HG02943 (cell line): ENCODE measurements around the gene DTD1.
A peak's percentile ranks its signal among the peaks of the same experiment; 100 is the strongest.

ENCODE experiments used
- ATAC-seq: cut with Tn5 transposase; IDR thresholded peaks from one replicate; pipeline ENCODE4 v1.9.1; 2021; ENCODE audit warnings: mild to moderate bottlenecking, low read depth, moderate library complexity; ENCODE audit not compliant: unreplicated experiment

DTD1 gene

DNA sequence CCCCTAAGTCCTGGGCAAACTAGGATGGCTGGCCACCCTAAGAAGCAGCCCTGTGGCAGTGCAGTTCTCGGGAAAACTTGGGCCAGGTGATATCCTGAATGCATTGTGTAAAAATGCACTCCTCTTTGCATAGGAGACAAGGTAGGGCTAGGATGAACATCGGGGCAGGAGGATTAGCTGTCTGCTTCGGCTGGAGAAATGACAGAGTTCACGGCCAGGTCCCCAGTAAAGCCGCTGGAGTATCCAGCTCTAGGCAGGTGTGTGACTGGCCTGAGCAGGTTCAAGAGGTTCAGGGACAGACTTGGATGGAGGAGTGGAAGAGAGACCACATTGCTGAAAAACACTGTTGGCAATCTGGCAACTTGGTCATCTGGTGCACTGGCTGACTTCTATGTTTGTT is 26.4 kb downstream of the DTD1 start:
- no peak for ATAC-seq

DNA sequence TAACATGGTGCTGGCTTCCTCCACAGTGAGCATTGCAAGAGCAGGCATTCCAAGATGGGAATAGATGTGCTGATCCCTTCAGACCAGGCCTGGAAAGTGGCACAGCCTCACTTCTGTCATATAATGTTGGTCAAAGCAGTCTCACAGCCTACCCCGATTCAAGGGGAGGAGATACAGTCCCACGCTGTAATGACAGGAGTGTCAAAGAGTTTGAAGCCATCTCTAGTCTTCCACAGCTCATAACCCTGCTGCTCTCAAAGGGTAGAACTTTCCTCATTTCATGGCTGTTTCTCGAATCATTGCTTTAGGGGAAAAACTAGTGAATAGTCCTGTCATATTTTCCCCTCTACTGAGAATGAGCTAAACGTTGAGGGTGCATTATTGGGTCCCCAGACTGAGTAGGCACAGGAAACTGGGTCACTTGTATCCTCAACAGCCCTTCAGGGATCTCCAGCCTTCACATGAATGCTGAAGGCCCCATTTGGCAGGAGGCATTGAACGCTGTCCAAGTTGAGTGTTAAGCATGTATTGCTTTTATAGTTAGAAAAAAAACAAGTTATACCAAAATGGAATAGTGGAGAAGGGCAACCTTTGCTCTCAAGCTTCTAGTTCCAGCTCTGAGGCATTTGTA is 27.3 kb downstream of the DTD1 start:
- no peak for ATAC-seq

DNA sequence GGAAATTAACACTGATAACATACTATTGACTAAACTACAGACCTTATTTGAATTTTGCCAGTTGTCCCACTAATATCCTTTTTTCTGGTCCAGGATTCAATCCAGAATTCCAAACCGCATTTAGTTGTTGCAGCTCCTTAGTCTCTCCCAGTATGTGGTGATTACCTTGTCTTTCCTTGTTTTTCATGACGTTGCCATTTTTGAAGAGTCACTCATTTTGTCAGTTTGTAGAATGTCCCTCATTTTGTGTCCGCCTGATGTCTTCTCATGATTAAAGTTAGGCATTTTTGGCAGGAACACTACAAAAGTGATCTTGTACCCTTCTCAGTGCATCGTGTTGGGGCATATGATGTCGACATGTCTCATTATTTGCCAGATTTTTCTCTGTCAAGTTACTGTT is 33.1 kb downstream of the DTD1 start:
- ATAC-seq, result no peak

DNA sequence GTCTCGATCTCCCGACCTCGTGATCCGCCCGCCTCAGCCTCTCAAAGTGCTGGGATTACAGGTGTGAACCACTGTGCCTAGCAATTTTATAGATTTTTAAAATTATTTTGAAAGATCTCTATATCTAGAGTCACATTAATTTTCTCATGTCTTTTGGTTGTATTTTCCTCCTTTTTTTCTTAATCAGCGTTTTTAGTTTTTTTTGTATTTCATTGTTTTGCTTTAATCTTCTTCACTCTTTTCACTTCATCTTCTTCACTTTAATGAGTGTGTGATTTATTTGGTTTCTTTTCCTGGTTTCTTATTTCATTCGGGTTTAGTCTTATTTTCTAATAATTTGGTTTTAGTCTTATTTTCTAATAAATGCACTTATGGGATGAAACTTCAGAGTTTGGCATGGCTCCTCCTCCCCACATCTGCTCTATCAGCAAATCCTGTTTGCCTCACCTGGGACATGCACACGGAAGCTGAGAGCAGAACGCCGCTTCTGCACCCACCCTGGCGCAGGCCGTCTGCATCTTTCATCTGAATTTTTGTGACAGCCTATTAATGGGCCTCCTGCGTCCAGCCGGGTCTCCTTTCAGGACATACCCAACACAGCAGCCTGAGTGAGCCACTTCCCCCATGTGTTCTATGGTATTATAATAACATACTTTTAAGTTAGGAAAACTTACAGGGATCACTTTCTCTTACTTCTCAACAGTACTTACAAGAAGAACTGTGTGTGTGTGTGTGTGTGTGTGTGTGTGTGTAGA is 35.5 kb downstream of the DTD1 start:
- ATAC-seq, result no peak

DNA sequence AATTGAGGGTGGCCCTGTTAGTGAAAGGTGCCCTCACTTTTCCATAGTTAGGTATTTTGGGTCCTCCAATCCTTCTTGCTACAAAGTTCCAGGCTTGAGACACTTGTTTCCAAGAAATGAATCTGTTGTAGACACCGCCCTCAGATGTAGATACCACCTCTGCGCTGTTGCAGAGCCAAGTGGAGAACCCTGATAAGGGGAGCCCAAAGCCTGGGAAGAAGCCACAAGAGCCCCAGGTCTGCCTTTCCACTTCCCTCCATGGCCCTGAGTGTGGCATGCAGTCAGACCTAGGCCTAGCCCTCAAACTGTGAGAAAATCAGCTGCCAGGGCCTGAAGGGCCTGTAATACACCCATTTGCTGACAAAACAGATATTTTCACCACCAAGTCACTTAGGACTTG is 37.1 kb downstream of the DTD1 start:
- ATAC-seq, result no peak

DNA sequence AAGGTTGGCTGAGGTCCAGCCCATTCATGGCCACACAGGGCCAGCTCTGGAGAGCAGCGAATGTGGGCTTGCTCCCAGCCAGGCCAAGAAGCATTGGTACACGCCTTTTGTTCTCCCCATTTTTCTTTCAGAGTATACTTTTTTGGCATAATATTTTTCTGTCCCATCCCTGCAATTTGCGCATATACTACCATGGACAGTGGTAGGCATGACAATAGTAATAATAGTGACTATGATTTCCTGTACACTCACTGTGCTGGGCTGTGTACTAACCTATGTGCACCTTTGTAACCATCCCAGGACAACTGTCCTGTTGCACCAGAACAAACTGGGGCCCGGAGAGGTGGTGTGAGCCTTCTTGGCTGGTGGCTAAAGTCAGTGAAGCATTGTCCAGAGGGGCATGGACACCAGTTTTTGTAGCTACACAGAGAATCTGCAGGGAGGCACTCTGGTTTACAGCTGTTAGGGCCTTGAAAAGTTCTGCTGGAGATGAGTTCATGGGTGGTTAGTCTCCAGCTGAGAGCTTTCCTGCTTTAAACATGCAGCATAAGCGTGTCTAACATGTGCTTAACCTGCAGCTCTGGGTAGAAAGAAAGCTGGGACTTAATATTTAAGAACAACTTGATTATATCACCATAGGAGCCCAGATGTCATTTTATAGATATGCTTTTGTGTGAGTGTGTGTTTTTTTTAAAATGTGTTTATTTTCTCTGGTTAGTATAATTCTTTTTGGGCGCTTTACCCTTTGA is 38.2 kb downstream of the DTD1 start:
- ATAC-seq, result no peak

DNA sequence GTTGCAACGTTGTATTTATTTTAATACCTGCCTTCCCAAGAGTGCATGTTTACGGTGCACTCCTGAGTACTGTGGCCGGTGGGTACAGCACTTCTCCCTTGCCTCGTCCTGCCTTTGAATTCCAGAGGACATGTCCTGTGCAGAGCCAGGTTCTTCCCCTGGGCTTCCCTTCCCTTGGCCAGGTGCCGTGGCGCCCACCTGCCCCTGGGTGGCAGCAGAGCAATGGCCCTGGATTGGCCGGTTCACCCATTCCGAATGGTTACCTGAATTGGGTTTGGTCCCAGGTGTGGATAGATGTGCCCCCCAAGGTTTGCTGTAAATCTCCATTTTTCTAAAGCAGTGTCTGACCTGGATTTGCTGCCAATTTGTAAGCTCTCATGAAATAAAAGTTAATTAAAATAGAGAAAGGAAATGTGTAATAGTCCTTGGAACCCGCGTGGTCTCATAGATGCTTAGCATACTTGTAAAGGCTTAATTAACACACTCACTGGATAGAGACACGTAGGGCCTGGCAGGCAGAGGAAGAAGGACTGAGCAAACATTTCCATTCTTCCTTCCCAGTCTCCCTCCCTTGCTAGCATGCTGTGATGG is 40.6 kb downstream of the DTD1 start:
- no peak for ATAC-seq

DNA sequence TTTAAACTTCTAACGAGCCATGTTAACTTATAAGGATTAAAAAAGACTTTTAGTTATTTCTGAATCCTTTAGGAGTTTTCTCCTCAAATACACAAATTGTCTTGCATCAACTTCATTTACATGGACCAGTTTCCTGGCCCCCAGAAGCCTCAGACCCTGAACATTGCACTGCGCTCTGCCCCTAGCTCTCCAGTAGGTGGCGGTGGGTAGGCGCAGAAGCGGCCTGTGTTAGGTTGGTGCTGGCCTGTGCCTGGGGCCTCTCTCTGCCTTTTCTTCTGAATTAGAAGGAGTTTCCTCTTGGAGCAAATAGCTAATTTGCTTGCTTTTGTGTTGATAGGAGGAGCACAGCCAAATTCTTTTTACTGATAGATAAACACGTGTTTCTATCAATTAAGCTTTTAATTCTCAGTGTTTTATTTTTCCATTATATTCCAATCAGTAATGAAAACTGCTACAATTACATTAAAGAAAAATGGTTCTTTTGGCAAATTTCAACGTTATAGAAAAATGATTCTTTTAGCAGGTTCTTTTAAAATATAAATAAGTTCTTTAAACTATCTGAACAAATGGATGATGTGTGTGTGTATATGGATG is 44.4 kb downstream of the DTD1 start:
- ATAC-seq, result peak; percentile 86

DNA sequence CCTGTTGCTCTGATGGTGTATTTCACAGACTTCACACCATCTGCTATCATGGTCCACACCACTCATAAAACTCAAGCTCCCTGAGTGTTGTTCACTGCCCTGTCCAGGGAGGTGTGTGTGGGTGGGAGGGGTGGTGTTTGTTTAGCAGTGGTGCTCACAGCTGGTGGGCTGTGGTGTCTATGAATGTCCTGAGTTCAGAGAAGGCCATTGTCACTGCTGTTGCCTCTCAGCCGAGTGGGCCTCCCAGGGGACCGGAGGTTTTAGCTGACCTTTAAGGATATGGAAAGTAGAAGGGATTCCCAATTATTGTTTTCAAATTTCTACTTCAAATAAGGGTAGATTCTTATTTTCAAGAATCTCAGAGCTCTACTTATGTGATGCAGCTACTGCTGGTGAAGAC is 45.6 kb downstream of the DTD1 start:
- ATAC-seq, result no peak

DNA sequence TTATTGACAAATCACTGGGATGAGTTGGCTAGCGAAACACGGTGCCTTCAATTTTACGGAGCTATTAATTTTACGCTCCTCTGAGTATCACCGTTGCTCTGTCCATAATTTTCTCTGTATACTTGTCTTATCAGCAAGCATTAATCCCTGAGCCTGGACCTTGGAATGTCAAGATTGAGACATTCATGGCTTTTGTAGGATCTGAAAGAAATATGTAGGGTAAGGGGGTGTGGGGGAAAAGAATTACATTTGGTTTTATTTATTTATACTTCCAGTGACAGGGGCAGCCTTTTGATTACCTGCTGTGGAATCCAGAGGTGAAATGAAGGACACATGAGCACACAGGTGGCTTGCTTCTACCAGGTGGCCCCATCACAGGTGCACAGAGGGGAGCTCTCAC is 46.6 kb downstream of the DTD1 start:
- ATAC-seq, result no peak

DNA sequence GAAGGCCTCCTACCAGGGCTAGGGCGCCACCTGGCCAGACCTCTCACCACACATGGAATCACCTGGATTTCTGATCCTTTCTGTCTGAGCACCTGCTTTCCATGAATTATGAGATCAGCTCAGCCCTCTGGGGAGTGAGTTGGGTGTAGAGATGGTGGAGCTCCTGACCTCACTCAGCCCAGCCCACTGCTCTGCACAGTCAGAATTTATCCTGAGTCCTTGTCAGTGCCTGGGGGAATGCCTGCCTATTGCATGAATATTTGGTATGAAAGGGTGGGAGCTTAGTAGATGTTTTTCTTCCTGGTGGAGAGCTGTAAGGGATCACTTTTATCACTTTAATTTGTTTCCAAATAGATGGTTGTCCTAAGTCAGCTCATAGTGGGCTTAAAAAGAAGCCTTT is 47.5 kb downstream of the DTD1 start:
- no peak for ATAC-seq

DNA sequence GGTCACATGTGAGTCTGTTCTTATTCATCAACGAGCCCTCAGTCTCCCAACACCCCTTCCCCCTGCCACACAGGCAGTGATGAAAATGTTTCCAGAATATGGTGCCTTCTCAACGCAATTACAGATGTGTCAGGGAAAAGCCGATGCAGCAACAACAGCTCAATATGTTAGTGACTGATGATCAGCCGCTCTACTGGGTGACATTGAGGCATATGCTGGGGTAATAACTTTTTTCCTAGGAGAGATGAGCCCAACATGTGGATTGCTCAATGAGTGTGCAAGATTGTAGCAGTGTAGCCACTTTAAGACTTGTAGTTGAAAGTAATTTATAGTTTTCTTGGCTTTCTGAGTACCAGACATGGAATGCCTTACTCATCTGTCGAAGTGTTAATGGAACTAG is 49.4 kb downstream of the DTD1 start:
- no peak for ATAC-seq

DNA sequence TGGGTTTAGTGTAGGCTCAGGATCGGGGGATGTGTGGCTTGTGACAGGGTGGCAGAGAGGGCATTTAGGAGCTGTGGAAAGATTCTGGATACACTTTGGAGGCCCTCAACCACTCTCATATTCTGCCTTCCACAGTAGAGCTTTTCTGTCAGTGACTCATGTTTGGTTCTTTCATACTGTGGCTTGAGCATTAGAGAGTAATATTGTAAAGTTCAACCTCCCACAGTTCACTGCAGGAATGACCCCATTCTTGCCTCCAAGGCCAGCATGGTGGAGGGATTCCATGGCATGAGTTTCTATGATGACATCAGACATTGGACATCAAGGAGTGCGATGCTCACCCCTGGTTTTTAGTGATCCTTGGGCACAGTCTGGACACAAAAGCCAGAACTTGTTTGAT is 50.9 kb downstream of the DTD1 start:
- no peak for ATAC-seq

DNA sequence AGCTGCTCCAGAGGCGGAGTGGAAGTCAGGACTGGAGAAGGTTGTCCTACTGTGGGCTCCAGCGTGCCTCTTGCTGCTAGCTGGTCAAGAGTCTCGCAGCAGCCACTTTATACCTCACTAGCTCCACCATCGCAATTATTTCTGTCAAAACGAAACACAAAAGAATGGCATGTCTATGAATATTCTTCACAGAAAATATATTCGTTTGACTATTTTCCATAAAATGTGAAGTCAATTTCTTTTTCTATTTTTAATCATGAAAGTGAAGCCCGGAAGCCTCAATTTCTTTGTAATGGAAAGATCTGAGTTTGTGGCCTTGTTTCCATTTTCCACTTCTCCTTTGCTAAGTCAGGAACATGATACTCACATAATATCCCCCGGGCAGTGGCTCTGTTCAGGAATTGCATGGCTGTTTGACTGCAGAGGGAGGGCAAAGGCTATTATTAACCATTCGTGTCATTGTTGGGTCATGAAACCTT is 51.7 kb downstream of the DTD1 start:
- ATAC-seq, result no peak

DNA sequence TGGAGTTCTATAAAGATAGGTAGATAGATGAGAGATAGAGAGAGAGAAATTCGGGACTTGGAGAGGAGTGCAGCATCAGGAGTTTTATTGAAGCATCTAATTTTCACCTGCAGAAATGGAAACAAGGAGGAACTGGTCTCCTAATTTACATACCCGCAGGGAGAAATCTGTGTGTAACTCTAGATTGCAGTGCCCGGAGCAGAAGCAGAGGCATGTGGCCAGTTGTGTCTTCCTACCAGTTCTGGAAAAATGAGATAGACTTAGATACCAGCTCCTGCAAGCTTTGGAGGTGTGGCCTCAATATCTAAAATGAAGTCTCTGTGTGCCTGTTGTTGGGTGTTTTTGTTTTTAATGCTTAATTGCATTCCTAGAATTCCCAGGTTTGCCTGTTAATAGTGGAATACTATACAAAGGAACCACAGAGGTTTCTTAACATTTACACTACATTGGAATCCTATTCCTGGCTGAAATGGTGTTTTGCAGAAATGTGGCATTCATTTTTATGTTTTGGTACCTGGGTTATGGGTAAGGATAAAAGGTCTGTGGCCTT is 57.4 kb downstream of the DTD1 start:
- ATAC-seq, result no peak

DNA sequence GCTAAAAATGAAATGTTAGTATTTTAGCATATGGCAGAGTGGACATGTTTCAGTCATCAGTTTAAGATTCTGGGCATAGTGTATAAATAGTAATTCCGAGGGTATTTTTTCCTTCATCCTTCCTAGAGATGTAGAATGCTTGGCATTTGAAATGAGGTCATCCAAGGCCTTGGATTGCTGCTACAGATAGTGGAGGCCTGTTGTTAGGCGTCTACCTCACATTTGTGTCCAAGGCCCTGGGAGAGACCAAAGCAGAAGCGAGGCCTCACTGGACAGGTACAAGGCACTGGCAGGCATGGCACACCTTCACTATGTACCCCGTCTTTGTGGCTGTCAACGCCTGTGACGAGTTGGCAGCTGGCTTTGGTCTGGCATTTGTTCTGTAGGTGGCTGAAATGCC is 58.0 kb downstream of the DTD1 start:
- ATAC-seq, result no peak

DNA sequence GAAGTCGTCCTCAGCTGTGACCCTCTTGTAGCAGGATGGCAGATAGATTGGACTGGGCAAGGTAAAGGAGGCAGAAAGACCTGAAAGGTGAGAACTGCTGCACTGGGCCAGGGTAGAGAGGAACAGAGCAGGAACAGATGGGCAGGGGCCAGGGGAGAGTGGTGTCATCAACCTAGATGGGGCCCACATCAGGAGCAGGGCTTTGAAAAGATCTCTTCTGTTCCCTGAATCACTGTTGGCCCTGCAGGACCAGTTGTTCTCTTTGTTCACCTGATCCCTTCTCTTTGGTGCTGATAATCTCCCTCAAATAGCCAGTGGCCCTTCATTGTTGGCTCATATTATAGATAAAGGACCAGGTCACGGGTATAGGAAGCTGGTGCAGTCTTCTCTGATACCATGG is 59.9 kb downstream of the DTD1 start:
- ATAC-seq, result no peak

DNA sequence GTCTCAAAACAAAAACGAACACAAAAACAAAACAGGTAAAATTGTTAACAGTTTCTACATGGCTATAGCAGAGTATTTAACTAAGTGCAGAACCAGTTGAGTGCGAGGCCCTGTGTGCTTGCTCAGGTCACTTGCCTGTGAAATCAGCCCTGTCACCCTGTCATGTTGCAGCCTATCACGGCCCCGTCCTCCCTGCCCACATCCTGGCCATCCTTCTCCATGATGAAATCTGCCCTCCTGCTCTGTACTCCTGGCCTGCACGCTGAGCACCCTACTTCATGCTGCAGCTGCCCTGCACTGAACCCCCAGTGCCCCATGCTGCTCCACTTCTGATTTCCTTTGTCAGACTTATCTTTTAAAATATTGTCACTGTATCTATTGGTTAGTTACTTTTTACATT is 62.4 kb downstream of the DTD1 start:
- ATAC-seq, result no peak

DNA sequence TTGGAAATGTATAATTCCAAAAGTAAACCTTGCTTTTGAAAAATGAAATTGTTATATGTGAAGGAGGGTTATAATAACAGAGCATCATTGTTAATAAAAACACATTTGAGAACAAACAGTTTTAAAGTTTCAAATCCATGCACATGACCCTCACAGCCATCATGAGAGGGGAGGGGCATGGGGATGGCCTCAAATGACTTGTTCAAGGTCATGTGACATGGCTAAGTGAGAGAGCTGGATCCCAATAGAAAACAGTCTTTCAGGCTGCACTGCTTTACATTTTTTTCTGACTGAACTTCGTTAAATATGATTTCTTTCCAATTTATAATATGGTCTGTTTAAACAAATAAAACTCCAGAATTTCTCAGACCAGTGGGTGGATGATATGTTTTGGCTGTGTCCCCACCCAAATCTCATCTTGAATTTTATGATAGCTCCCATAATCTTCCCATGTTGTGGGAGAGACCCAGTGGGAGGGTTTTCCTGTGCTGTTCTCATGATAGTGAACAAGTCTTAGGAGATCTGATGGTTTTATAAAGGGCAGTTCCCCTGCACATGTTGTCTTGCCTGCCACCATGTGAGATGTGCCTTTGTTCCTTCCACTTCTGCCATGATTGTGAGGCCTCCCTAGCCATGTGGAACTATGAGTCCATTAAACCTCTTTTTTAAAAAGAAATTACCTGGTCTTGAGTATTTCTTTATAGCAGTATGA is 66.0 kb downstream of the DTD1 start:
- no peak for ATAC-seq

DNA sequence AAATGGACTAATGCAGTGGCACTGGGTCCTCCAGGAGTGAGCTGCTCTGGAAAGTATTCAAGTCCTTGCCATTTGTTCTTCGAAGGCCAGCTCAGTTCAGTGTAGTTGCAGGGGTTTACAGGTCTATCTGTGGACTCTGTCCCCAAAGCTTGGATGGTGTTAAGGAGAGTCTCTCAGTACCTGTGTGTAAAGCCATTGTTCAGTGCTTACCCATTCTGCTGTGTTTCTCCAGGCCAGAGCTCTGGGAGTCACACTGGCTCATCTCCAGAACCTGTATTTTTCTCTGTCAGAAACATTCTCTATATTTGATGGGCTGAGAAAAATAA is 66.6 kb downstream of the DTD1 start:
- no peak for ATAC-seq
